Dendritic cell treated with granulocyte-macrophage colony-stimulating factor and Interleukin-4, amounts not matched to agents 40 ng/mL and 50 ng/mL, for 4 days (primary cell): ENCODE measurements around the gene OR10K2.
"Not testable (repeated sequence)": the region's sequence is repeated elsewhere in the genome, so short reads cannot be mapped to it uniquely, and the experiment has no call there.

ENCODE experiments used
- H3K27ac Mint-ChIP-seq: one replicate; pipeline ENCODE4 v1.8.0; 2022; ENCODE audit warnings: mild to moderate bottlenecking, mixed read lengths
- H3K27me3 Mint-ChIP-seq: one replicate; pipeline ENCODE4 v1.8.0; 2022; ENCODE audit warnings: mild to moderate bottlenecking, mixed read lengths
- H3K36me3 Mint-ChIP-seq: one replicate; pipeline ENCODE4 v1.8.0; 2022; ENCODE audit warnings: low read depth, mixed read lengths
- H3K4me1 Mint-ChIP-seq: one replicate; pipeline ENCODE4 v1.8.0; 2022; ENCODE audit warnings: low read depth, mixed read lengths
- H3K4me3 Mint-ChIP-seq: one replicate; pipeline ENCODE4 v1.8.0; 2022; ENCODE audit warnings: mild to moderate bottlenecking, moderate library complexity, mixed read lengths
- H3K9me3 Mint-ChIP-seq: one replicate; pipeline ENCODE4 v1.8.0; 2022; ENCODE audit warnings: mixed read lengths
- intact Hi-C: fragments of 100-400 bp; cut with micrococcal nuclease; formaldehyde crosslinking; loops from one replicate; pipeline ENCODE4 v1.15.0; 2022

Gene OR10K2

GRCh38 chr1:158426137-158426536, at the start of gene OR10K2:
TSS of gene OR10K2 (minus strand) at chr1:158426237. CDS start at chr1:158420866, 5,371 bp downstream.
- Mint-ChIP-seq H3K36me3 (no peaks in the 10 kb centered on the region), H3K4me1 (peaks cover 25% of the 10 kb centered on the region), H3K27ac (no peak within 1 kb of the TSS), H3K4me3 (no peak within 1 kb of the TSS), H3K27me3 (no peaks in the 10 kb centered on the region), H3K9me3 (peaks cover 15% of the 10 kb centered on the region)
- intact Hi-C loops: no loop called here

GRCh38 chr1:158471920-158472319, 45.9 kb upstream of the OR10K2 start, which contains the start of gene OR10R2:
TSS of gene OR10R2 (plus strand) at chr1:158472220. CDS start at chr1:158472326, 106 bp downstream.
- no peaks in the 10 kb centered on the region for H3K9me3 Mint-ChIP-seq
- peaks cover 8% of the 10 kb centered on the region for H3K27me3 Mint-ChIP-seq

GRCh38 chr1:158461534-158461933, 35.5 kb upstream of the OR10K2 start, which contains the start of gene OR10K1:
TSS of gene OR10K1 (plus strand) at chr1:158461834. CDS start at chr1:158465562, 3,728 bp downstream.
- intact Hi-C loops: no loop called here
- Mint-ChIP-seq H3K9me3 (peaks cover 9% of the 10 kb centered on the region), H3K27ac (no peak within 1 kb of the TSS), H3K4me1 (no peaks in the 10 kb centered on the region), H3K27me3 (peaks cover 9% of the 10 kb centered on the region), H3K36me3 (no peaks in the 10 kb centered on the region), H3K4me3 (no peak within 1 kb of the TSS)

More at GRCh38 chr1:158471920-158472319, 45.9 kb upstream of the OR10K2 start, which contains the start of gene OR10R2:
- Mint-ChIP-seq H3K4me1 (peaks cover 7% of the 10 kb centered on the region), H3K4me3 (no peak within 1 kb of the TSS), H3K27ac (no peak within 1 kb of the TSS), H3K36me3 (no peaks in the 10 kb centered on the region)
- intact Hi-C loops: no loop called here

- no peak overlapping the region for H3K27ac Mint-ChIP-seq
- no peaks in the 10 kb centered on the region for H3K4me1 Mint-ChIP-seq
- H3K36me3 Mint-ChIP-seq: no peaks in the 10 kb centered on the region
- intact Hi-C loops: no loop called here
- peaks cover 15% of the 10 kb centered on the region for H3K27me3 Mint-ChIP-seq
- H3K4me3 Mint-ChIP-seq: no peak overlapping the region
- H3K9me3 Mint-ChIP-seq: no peaks in the 10 kb centered on the region
These were observed 32.2 kb upstream of the OR10K2 start for GRCh38 chr1:158458263-158458662.

GRCh38 chr1:158457246-158457645, 31.2 kb upstream of the OR10K2 start:
- H3K4me3 Mint-ChIP-seq: no peak overlapping the region
- H3K4me1 Mint-ChIP-seq: no peaks in the 10 kb centered on the region
- H3K9me3 Mint-ChIP-seq: peaks cover 6% of the 10 kb centered on the region
- H3K27ac Mint-ChIP-seq: no peak overlapping the region
- peaks cover 15% of the 10 kb centered on the region for H3K27me3 Mint-ChIP-seq
- intact Hi-C loops: no loop called here
- no peaks in the 10 kb centered on the region for H3K36me3 Mint-ChIP-seq

GRCh38 chr1:158454537-158454936, 28.5 kb upstream of the OR10K2 start:
- Mint-ChIP-seq H3K4me3 (no peak overlapping the region), H3K4me1 (no peaks in the 10 kb centered on the region), H3K9me3 (peaks cover 19% of the 10 kb centered on the region), H3K27ac (no peak overlapping the region), H3K36me3 (peaks cover 9% of the 10 kb centered on the region), H3K27me3 (peaks cover 17% of the 10 kb centered on the region)
- intact Hi-C loops: no loop called here

- H3K4me1 Mint-ChIP-seq: peaks cover 16% of the 10 kb centered on the region
- H3K27me3 Mint-ChIP-seq: no peaks in the 10 kb centered on the region
- no peak overlapping the region for H3K4me3 Mint-ChIP-seq
- no peaks in the 10 kb centered on the region for H3K36me3 Mint-ChIP-seq
- H3K27ac Mint-ChIP-seq: no peak overlapping the region
- intact Hi-C loops: no loop called here
- H3K9me3 Mint-ChIP-seq: no peaks in the 10 kb centered on the region
These were observed 19.3 kb upstream of the OR10K2 start for GRCh38 chr1:158445376-158445775.

GRCh38 chr1:158434741-158435140, 8.7 kb upstream of the OR10K2 start:
- Mint-ChIP-seq H3K36me3 (no peaks in the 10 kb centered on the region), H3K27ac (no peak overlapping the region), H3K4me3 (no peak overlapping the region), H3K27me3 (no peaks in the 10 kb centered on the region), H3K9me3 (peaks cover 10% of the 10 kb centered on the region), H3K4me1 (peaks cover 40% of the 10 kb centered on the region)
- intact Hi-C loops: loop anchor here (5.0 kb wide), 1 partner anchor 53 kb away; no protein-coding TSS in a partner anchor

- Mint-ChIP-seq H3K4me1 (peaks cover 46% of the 10 kb centered on the region), H3K9me3 (peaks cover 18% of the 10 kb centered on the region)
- intact Hi-C loops, H3K36me3 Mint-ChIP-seq, H3K27me3 Mint-ChIP-seq, H3K4me3 Mint-ChIP-seq, H3K27ac Mint-ChIP-seq: not testable (repeated sequence)
These were observed 4.1 kb upstream of the OR10K2 start for GRCh38 chr1:158430163-158430562.

GRCh38 chr1:158425027-158425426, 1.0 kb downstream of the OR10K2 start:
- peaks cover 8% of the 10 kb centered on the region for H3K9me3 Mint-ChIP-seq
- H3K4me3 Mint-ChIP-seq: no peak overlapping the region
- intact Hi-C loops: no loop called here
- H3K27me3 Mint-ChIP-seq: peaks cover 2% of the 10 kb centered on the region
- no peaks in the 10 kb centered on the region for H3K36me3 Mint-ChIP-seq
- peaks cover 14% of the 10 kb centered on the region for H3K4me1 Mint-ChIP-seq
- H3K27ac Mint-ChIP-seq: no peak overlapping the region

- Mint-ChIP-seq H3K36me3 (no peaks in the 10 kb centered on the region), H3K27ac (no peak overlapping the region)
These were observed 3.8 kb downstream of the OR10K2 start for GRCh38 chr1:158422212-158422611.

GRCh38 chr1:158417586-158417985, 8.5 kb downstream of the OR10K2 start:
- no peak overlapping the region for H3K27ac Mint-ChIP-seq
- peaks cover 2% of the 10 kb centered on the region for H3K27me3 Mint-ChIP-seq
- intact Hi-C loops: no loop called here
- no peaks in the 10 kb centered on the region for H3K36me3 Mint-ChIP-seq
- no peak overlapping the region for H3K4me3 Mint-ChIP-seq
- no peaks in the 10 kb centered on the region for H3K9me3 Mint-ChIP-seq
- H3K4me1 Mint-ChIP-seq: peaks cover 13% of the 10 kb centered on the region

More at GRCh38 chr1:158422212-158422611, 3.8 kb downstream of the OR10K2 start:
- intact Hi-C loops: no loop called here
- peaks cover 5% of the 10 kb centered on the region for H3K4me1 Mint-ChIP-seq
- no peaks in the 10 kb centered on the region for H3K9me3 Mint-ChIP-seq
- H3K4me3 Mint-ChIP-seq: no peak overlapping the region
- peaks cover 2% of the 10 kb centered on the region for H3K27me3 Mint-ChIP-seq

- Mint-ChIP-seq H3K4me1 (peaks cover 13% of the 10 kb centered on the region), H3K27me3 (no peaks in the 10 kb centered on the region), H3K27ac (no peak overlapping the region), H3K4me3 (no peak overlapping the region), H3K9me3 (no peaks in the 10 kb centered on the region), H3K36me3 (no peaks in the 10 kb centered on the region)
- intact Hi-C loops: no loop called here
These were observed 11.2 kb downstream of the OR10K2 start for GRCh38 chr1:158414651-158415345.

- Mint-ChIP-seq H3K27me3 (no peaks in the 10 kb centered on the region), H3K4me3 (no peak overlapping the region), H3K36me3 (no peaks in the 10 kb centered on the region), H3K27ac (no peak overlapping the region), H3K4me1 (no peaks in the 10 kb centered on the region), H3K9me3 (no peaks in the 10 kb centered on the region)
- intact Hi-C loops: no loop called here
These were observed 18.9 kb downstream of the OR10K2 start for GRCh38 chr1:158407092-158407491.

- Mint-ChIP-seq H3K27ac (no peak overlapping the region), H3K4me3 (no peak overlapping the region), H3K36me3 (no peaks in the 10 kb centered on the region), H3K27me3 (peaks cover 3% of the 10 kb centered on the region), H3K9me3 (no peaks in the 10 kb centered on the region), H3K4me1 (no peaks in the 10 kb centered on the region)
- intact Hi-C loops: no loop called here
These were observed 25.2 kb downstream of the OR10K2 start for GRCh38 chr1:158400871-158401270.
